Transverse colon (tissue), 1 donor: ENCODE results near the gene DEFB114.

ENCODE experiments used
- EP300 ChIP-seq: sonication (generic); formaldehyde crosslinking; IDR thresholded peaks from one replicate; pipeline ENCODE4 v1.6.1; 2017; ENCODE audit warnings: antibody characterized with exemption, low read depth
- POLR2A ChIP-seq: fragments of 450-650 bp; IDR thresholded peaks from one replicate; pipeline ENCODE4 v1.6.1; 2016; ENCODE audit warnings: antibody characterized with exemption, mild to moderate bottlenecking, moderate library complexity

DNA sequence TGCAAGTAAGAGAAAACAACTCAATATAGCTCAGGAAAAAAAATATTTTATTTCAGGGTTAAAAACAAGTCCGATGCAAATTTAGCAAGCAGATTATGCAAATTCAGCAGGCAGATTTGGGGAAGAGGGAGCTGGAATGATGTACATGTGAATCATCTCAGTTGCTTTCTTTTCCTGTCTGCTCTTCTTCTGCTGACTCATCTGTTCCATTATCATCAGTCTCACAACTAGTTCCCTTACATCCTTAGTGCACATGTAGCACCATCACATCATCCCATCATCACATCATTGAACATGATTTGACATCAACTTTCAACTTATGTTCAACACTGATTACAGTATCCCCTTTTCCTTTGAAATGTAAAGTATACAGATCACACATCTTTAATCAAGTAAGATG lies 16.9 kb upstream of the DEFB114 start:
- no peak for TF ChIP-seq POLR2A
- no peak for TF ChIP-seq EP300
